ENCODE results near the gene NPDC1. TPM values are rescaled to one million over a fixed set of nuclear protein-coding genes. Genes with fewer than 3 reads are reported as not detected.

The NPDC1 gene
- total RNA-seq, 1 donor from 2014 or later = 63.9 TPM

DNA sequence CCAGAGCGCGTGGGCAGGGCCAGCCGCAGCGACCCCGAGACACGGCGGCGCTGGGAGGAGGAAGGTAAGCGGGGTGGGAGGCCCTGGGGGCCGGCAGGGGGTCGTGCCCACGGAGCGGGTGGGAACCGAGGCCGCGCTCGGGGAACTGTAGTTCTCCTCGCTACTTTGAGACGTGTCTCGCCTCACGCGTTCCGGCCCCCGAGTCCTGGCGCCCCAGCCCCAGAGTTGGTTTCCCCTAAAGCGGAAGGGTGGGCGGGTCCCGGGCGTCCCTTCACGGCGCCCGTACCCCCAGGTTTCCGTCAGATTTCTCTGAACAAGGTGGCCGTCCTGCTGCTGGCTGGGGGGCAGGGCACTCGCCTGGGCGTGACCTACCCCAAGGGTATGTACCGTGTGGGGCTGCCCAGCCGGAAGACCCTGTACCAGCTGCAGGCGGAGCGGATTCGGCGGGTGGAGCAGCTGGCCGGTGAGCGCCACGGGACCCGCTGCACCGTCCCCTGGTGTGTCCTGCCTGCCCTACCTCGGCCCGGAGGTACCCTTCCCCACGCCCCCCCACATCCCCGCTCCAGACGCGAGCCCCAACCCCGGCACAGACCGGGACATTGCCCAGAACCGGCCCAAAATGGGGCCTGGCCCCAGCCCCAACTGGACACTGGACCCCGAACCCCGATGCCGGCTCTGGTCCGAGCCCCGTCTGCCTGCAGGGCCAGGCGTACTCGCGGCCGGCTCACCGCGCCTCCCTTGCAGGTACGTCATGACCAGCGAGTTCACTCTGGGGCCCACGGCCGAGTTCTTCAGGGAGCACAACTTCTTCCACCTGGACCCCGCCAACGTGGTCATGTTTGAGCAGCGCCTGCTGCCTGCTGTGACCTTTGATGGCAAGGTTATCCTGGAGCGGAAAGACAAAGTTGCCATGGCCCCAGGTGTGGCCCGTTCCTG lies 32.0 kb upstream of the NPDC1 start:
- peaks cover 19% of the 10 kb centered on the region for H3K4me1 ChIP-seq
- peak overlapping the region; percentile 85 for H3K4me3 ChIP-seq
- no peaks in the 10 kb centered on the region for H3K9me3 ChIP-seq (replicated peaks)
- intact Hi-C loops (cut with micrococcal nuclease) = no loop called here
- H3K36me3 ChIP-seq = peaks cover 46% of the 10 kb centered on the region
- TF ChIP-seq CTCF (IDR thresholded peaks at IDR 0.05; ENCODE audit: borderline replicate concordance) = no peak
- no peaks in the 10 kb centered on the region for H3K27me3 ChIP-seq (ENCODE audit: low read depth)
- H3K27ac ChIP-seq (replicated peaks) = peak overlapping the region; percentile 68
- no peak for DNase-seq

DNA sequence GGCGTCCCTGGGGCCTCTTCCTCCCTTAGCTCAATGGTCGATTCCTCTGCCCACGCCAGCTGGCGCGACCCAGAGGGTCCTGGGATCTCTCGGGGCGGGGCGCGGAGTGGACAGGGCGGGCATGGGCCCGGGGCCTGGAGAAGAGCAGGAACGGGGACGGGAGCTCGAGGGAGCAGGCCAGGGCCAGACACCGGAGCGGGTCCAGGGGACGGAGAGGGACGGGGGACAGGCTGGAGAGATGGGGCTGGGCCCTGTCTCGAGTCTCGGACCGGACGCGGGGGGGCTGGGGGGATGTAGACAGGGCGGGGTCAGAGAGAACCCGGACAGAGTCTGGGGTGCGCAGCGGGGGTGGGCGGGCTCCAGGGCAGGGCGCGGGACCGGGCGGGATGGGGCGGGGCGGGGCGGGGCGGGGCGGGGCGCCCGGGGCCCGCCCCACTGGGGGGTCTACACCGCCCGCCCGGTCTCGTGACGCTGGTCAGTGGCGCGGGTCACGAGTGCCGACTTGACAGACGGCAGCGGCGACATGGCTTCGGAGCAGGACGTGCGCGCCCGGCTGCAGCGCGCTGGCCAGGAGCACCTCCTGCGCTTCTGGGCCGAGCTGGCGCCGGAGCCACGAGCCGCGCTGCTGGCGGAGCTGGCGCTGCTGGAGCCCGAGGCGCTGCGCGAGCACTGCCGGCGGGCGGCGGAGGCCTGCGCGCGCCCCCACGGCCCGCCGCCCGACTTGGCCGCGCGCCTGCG lies 31.2 kb upstream of the NPDC1 start, which contains the start of gene UAP1L1:
Gene UAP1L1, plus strand, starts transcription at position 508 of the 738 bp plus-strand sequence. Its CDS starts 16 bp downstream, at position 524.
- Histone ChIP-seq H3K9me3 (replicated peaks) (no peaks in the 10 kb centered on the region), H3K4me3 (peak within 1 kb of the TSS; percentile 85), H3K4me1 (peaks cover 19% of the 10 kb centered on the region), H3K27me3 (ENCODE audit: low read depth) (no peaks in the 10 kb centered on the region), H3K27ac (replicated peaks) (peak within 1 kb of the TSS; percentile 68), H3K36me3 (peaks cover 39% of the 10 kb centered on the region)
- TF ChIP-seq CTCF (IDR thresholded peaks at IDR 0.05; ENCODE audit: borderline replicate concordance) = no peak
- intact Hi-C loops (cut with micrococcal nuclease) = no loop called here
- DNase-seq = peak; percentile 85

DNA sequence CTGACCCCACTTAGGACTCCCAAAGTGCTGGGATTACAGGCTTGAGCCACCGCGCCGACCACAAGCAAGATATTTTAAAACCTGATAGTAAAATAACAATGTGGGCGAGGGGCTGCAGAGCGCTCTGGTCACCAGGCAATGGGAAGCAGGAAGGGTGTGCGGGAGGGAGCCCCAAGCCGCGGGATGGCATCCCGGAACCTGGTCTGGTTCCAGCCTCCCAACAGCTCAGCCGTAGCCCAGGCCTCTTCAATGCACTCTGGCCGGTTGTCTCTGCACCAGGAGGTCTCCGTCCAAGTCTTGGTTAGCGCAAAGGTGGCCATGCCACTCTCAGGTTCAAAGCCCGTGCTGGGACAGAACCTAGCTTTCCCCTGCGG lies 30.6 kb upstream of the NPDC1 start:
- Histone ChIP-seq H3K27me3 (ENCODE audit: low read depth) (no peaks in the 10 kb centered on the region), H3K4me3 (peak overlapping the region; percentile 85), H3K27ac (replicated peaks) (peak overlapping the region; percentile 68), H3K4me1 (peaks cover 19% of the 10 kb centered on the region), H3K36me3 (peaks cover 34% of the 10 kb centered on the region), H3K9me3 (replicated peaks) (no peaks in the 10 kb centered on the region)
- no peak for DNase-seq
- no peak for TF ChIP-seq CTCF (IDR thresholded peaks at IDR 0.05; ENCODE audit: borderline replicate concordance)
- intact Hi-C loops (cut with micrococcal nuclease) = no loop called here

DNA sequence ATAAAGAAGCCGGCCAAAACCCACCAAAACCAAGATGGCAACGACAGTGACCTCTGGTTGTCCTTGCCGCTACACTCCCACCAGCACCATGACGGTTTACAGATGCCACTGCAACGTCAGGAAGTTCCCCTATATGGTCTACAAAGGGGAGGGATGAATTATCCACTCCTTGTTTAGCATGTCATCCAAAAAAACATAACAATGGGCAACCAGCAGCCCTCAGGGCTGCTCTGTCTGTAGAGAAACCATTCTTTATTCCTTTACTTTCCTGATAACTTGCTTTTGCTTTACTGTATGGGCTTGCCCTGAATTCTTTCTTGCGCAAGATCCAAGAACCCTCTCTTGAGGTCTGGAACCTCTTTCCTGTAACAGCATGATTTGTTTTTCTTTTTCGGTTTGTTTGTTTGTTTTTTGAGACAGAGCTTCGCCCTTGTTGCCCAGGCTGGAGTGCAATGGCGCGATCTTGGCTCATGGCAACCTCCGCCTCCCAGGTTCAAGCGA lies 29.3 kb upstream of the NPDC1 start:
- Histone ChIP-seq H3K36me3 (peaks cover 21% of the 10 kb centered on the region), H3K9me3 (replicated peaks) (no peaks in the 10 kb centered on the region), H3K27me3 (ENCODE audit: low read depth) (no peaks in the 10 kb centered on the region), H3K4me3 (no peak overlapping the region), H3K27ac (replicated peaks) (no peak overlapping the region), H3K4me1 (peaks cover 30% of the 10 kb centered on the region)
- DNase-seq = no peak
- intact Hi-C loops (cut with micrococcal nuclease) = no loop called here
- TF ChIP-seq CTCF (IDR thresholded peaks at IDR 0.05; ENCODE audit: borderline replicate concordance) = no peak

GRCh38 chr9:137074657-137075274 lies 28.8 kb upstream of the NPDC1 start:
- Histone ChIP-seq H3K27me3 (ENCODE audit: low read depth) (peaks cover under 1% of the 10 kb centered on the region), H3K27ac (replicated peaks) (no peak overlapping the region), H3K36me3 (peaks cover 15% of the 10 kb centered on the region), H3K4me3 (no peak overlapping the region), H3K9me3 (replicated peaks) (no peaks in the 10 kb centered on the region), H3K4me1 (peaks cover 36% of the 10 kb centered on the region)
- TF ChIP-seq CTCF (IDR thresholded peaks at IDR 0.05; ENCODE audit: borderline replicate concordance) = no peak
- no peak for DNase-seq
- intact Hi-C loops (cut with micrococcal nuclease) = no loop called here
